ES-I3 (cell line): ENCODE results near the gene HIF1A.

Source experiments
- H3K36me3 ChIP-seq: 2 replicates; pipeline ENCODE4 v1.6.1; 2013; ENCODE audit warnings: mild to moderate bottlenecking, low read length, control low read depth, moderate library complexity; ENCODE audit not compliant: insufficient read depth
- H3K4me1 ChIP-seq: 2 replicates; pipeline ENCODE4 v1.6.1; 2013; ENCODE audit warnings: mild to moderate bottlenecking, control low read depth, low read length; ENCODE audit not compliant: insufficient read depth
- H3K9ac ChIP-seq: 2 replicates; pipeline ENCODE4 v1.6.1; 2013; ENCODE audit warnings: low read depth, mild to moderate bottlenecking, low read length, moderate library complexity
- H3K9me3 ChIP-seq: 2 replicates; pipeline ENCODE4 v1.6.1; 2013; ENCODE audit warnings: mild to moderate bottlenecking, low read length, moderate library complexity; ENCODE audit not compliant: control insufficient read depth, insufficient read depth

The HIF1A gene

GRCh38 chr14:61661471-61662400, 33.6 kb upstream of the HIF1A start:
- Histone ChIP-seq H3K36me3 (no peaks in the 10 kb centered on the region), H3K9ac (no peak overlapping the region), H3K4me1 (peaks cover 7% of the 10 kb centered on the region; the same call in 1 of the 2 replicates), H3K9me3 (peaks cover 7% of the 10 kb centered on the region)

- H3K9ac ChIP-seq, result no peak overlapping the region
- no peaks in the 10 kb centered on the region for H3K36me3 ChIP-seq
- peaks cover 7% of the 10 kb centered on the region for H3K9me3 ChIP-seq
- peaks cover 7% of the 10 kb centered on the region; the same call in 1 of the 2 replicates for H3K4me1 ChIP-seq
These were observed 32.6 kb upstream of the HIF1A start for GRCh38 chr14:61662437-61663311.

GRCh38 chr14:61663312-61663979, 31.9 kb upstream of the HIF1A start:
- H3K9ac ChIP-seq, result no peak overlapping the region
- peaks cover 7% of the 10 kb centered on the region; the same call in 1 of the 2 replicates for H3K4me1 ChIP-seq
- peaks cover 7% of the 10 kb centered on the region for H3K9me3 ChIP-seq
- no peaks in the 10 kb centered on the region for H3K36me3 ChIP-seq

- no peaks in the 10 kb centered on the region for H3K9me3 ChIP-seq
- no peaks in the 10 kb centered on the region for H3K36me3 ChIP-seq
- peaks cover 4% of the 10 kb centered on the region for H3K4me1 ChIP-seq
- H3K9ac ChIP-seq, result no peak overlapping the region
These were observed 27.0 kb upstream of the HIF1A start for GRCh38 chr14:61668282-61668681.

GRCh38 chr14:61670576-61670975, 24.7 kb upstream of the HIF1A start:
- no peaks in the 10 kb centered on the region for H3K9me3 ChIP-seq
- no peak overlapping the region for H3K9ac ChIP-seq
- H3K36me3 ChIP-seq, result no peaks in the 10 kb centered on the region
- peaks cover 4% of the 10 kb centered on the region for H3K4me1 ChIP-seq

GRCh38 chr14:61671082-61671481, 24.2 kb upstream of the HIF1A start:
- H3K4me1 ChIP-seq, result peaks cover 4% of the 10 kb centered on the region
- H3K9ac ChIP-seq, result no peak overlapping the region

GRCh38 chr14:61672796-61673195, 22.5 kb upstream of the HIF1A start:
- H3K9ac ChIP-seq, result no peak overlapping the region
- H3K9me3 ChIP-seq, result no peaks in the 10 kb centered on the region
- H3K4me1 ChIP-seq, result peaks cover 7% of the 10 kb centered on the region
- no peaks in the 10 kb centered on the region for H3K36me3 ChIP-seq

More at GRCh38 chr14:61671082-61671481, 24.2 kb upstream of the HIF1A start:
- H3K9me3 ChIP-seq, result no peaks in the 10 kb centered on the region
- no peaks in the 10 kb centered on the region for H3K36me3 ChIP-seq

- H3K36me3 ChIP-seq, result no peaks in the 10 kb centered on the region
- peaks cover 12% of the 10 kb centered on the region for H3K4me1 ChIP-seq
- no peaks in the 10 kb centered on the region for H3K9me3 ChIP-seq
- H3K9ac ChIP-seq, result no peak overlapping the region
These were observed 22.0 kb upstream of the HIF1A start for GRCh38 chr14:61673305-61673704.

GRCh38 chr14:61675291-61675690, 20.0 kb upstream of the HIF1A start:
- Histone ChIP-seq H3K36me3 (no peaks in the 10 kb centered on the region), H3K4me1 (peaks cover 24% of the 10 kb centered on the region), H3K9ac (no peak overlapping the region), H3K9me3 (no peaks in the 10 kb centered on the region)

GRCh38 chr14:61677479-61677878, 17.8 kb upstream of the HIF1A start:
- H3K9ac ChIP-seq, result no peak overlapping the region
- H3K36me3 ChIP-seq, result no peaks in the 10 kb centered on the region
- H3K9me3 ChIP-seq, result no peaks in the 10 kb centered on the region
- H3K4me1 ChIP-seq, result peaks cover 24% of the 10 kb centered on the region

- no peak overlapping the region for H3K9ac ChIP-seq
- H3K4me1 ChIP-seq, result peaks cover 21% of the 10 kb centered on the region
- no peaks in the 10 kb centered on the region for H3K9me3 ChIP-seq
- no peaks in the 10 kb centered on the region for H3K36me3 ChIP-seq
These were observed 16.3 kb upstream of the HIF1A start for GRCh38 chr14:61678975-61679374.

GRCh38 chr14:61681413-61681812, 13.9 kb upstream of the HIF1A start:
- Histone ChIP-seq H3K4me1 (peaks cover 21% of the 10 kb centered on the region), H3K36me3 (no peaks in the 10 kb centered on the region), H3K9ac (no peak overlapping the region), H3K9me3 (no peaks in the 10 kb centered on the region)

- no peak overlapping the region for H3K9ac ChIP-seq
- H3K36me3 ChIP-seq, result no peaks in the 10 kb centered on the region
- no peaks in the 10 kb centered on the region for H3K9me3 ChIP-seq
- peaks cover 14% of the 10 kb centered on the region for H3K4me1 ChIP-seq
These were observed 12.2 kb upstream of the HIF1A start for GRCh38 chr14:61683108-61683507.

GRCh38 chr14:61690039-61690438, 5.3 kb upstream of the HIF1A start:
- no peaks in the 10 kb centered on the region for H3K9me3 ChIP-seq
- H3K9ac ChIP-seq, result no peak overlapping the region
- no peaks in the 10 kb centered on the region for H3K36me3 ChIP-seq
- H3K4me1 ChIP-seq, result peaks cover 8% of the 10 kb centered on the region; the same call in 1 of the 2 replicates
